ENCODE measurements around the gene ALDOB.

DNA sequence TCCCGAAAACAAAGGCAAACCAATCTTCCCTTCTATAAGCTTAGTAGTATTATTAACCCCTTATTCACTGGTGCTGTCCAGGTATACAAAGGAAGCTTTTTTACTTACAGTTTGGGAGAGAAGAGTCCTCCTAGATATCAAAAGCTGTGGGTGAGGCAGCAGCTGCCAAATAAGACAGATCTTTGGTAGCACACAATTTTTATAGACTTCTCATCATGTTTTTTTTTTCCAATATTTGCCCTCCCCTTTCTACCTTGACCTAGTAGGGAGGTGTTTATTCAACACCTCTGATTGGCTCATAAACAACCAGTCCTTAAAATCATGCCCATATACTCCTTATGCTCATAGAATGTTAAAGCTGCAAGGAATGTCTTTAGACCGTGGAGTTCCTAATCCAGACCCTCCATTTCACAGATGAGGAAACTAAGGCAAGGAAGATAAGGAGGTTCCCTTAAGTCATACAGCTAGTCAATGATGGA lies at the start of gene ALDOB:
- TF ChIP-seq CTCF (IDR thresholded peaks at IDR 0.05 in 4 of 5, conservative IDR thresholded peaks at IDR 0.05 in 1 of 5), result no peak
- no peak for TF ChIP-seq POLR2A (IDR thresholded peaks at IDR 0.05)

Data from gastrocnemius medialis (tissue), 4 donors.